Measurements from ENCODE around the gene INTS6L.
A peak's percentile ranks its signal among the peaks of the same experiment; 100 is the strongest.

INTS6L gene

GRCh38 chrX:135520553-135521404, at the start of gene INTS6L:
Gene INTS6L (plus strand): TSS chrX:135520660. CDS start chrX:135520993, 333 bp downstream.
- DNase-seq, result peak; percentile 93

DNA sequence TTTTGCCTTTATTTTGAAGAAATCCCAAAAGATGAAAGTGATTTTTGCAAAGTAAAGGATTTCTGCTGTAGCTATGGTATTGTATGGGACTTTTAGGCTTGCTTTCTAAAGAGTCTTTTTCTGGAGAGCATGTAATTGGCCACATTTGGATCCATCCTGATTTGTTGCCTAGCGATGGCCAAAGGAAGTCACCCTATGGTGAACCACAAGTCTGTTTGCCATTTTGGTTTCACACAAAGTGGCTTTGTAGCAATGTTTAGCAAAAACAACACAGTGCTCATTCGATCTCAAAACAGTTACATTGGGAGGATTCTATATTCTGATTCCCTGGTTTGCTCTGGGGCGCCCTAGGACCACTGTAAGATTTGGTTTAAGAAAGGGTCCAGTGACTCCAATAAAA, 44.1 kb upstream of the INTS6L start:
- no peak for DNase-seq

- no peak for DNase-seq
Measured at GRCh38 chrX:135477576-135477975, 42.9 kb upstream of the INTS6L start.

DNA sequence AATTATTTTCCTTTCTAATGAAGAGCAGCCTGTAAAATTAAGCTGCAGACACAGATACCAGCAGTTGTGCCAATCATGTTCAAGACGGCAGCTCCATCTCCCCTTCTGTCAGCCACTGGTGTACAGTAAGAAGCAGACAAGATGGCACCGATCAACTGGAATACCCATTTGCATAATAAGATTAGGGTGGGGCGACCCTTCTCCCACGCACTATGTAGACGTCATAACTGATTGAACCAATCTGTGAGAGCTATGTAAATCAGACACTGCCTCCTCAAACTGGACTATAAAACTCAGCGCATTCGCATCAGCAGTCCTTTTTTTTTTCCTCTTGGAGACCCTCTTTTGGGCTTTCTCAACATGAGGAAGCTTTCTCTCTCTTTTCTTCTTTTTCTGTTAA, 40.4 kb upstream of the INTS6L start:
- no peak for DNase-seq

- no peak for DNase-seq
Measured at GRCh38 chrX:135481696-135482179, 38.7 kb upstream of the INTS6L start.

DNA sequence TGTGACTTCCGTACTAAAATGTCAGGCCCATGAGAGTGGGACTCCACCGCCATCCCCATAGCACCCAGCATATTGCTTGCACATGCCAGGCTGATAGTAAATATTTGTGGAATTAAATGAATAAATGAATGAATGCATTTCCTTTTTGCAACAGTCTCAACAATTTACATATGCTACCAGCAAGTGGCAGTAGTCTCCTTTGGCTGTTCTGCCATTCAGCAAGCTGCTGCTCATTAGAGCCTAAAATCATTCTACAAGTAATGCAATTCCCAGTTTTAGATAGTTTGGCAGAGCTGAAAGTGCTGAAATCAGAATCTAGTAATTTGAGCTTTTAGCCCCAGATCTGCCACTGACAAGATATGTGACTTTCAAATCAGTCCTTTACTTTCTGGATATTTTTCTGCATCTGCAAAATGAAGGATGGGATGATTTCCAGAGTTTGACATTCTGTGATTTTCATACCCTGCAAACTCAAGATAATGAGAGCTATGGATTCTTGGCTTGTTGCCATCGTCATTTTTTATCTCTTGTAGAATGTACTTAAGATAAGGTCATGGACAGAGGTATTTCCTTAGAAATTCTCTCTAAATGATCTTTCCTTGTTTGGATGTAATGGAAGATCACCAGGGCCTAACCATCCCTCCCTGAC, 35.7 kb upstream of the INTS6L start:
- DNase-seq, result no peak

- no peak for DNase-seq
Measured at GRCh38 chrX:135489542-135489941, 30.9 kb upstream of the INTS6L start.

- no peak for DNase-seq
Measured at GRCh38 chrX:135490979-135491514, 29.4 kb upstream of the INTS6L start.

GRCh38 chrX:135494453-135494852, 26.0 kb upstream of the INTS6L start:
- DNase-seq, result no peak

- no peak for DNase-seq
Measured at GRCh38 chrX:135497736-135498135, 22.7 kb upstream of the INTS6L start.

GRCh38 chrX:135498236-135498635, 22.2 kb upstream of the INTS6L start:
- no peak for DNase-seq

DNA sequence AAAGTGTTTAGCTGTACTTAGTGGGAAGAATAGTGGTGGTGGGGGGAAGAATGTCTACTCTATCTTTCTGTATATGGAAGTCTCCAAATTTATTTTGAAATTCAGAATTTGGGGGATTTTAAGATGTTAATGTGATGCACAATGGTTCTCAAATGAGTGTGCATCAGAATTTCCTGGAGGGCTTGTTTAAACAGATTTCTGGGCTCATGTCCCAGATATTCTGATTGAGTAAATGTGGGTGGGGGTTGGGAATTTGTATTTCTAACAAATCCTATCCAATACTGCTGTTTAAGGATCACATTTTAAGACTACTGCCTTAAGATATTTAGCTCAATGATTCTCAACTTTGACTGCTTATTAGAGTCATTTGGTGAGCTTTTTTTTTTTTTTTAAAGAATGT, 15.1 kb upstream of the INTS6L start:
- no peak for DNase-seq

DNA sequence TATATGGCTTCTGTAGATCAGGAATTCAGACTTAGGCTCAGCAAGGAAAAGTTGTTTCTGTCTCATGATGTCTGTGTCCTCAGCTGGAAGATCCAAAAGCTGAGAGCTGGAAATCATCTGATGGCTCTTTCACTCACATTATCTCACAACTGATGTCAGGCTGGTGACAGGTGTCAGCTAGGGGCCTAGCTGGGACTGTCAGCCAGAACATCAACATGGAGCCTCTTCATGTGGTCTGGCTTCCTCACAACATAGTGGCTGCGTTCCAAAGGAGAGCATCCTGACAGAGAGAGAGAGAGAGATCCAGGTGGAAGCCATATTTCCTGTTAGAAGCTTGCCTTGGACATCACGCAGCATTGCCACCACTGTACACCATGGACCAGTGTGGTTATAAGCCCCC, 10.6 kb upstream of the INTS6L start:
- DNase-seq, result no peak

DNA sequence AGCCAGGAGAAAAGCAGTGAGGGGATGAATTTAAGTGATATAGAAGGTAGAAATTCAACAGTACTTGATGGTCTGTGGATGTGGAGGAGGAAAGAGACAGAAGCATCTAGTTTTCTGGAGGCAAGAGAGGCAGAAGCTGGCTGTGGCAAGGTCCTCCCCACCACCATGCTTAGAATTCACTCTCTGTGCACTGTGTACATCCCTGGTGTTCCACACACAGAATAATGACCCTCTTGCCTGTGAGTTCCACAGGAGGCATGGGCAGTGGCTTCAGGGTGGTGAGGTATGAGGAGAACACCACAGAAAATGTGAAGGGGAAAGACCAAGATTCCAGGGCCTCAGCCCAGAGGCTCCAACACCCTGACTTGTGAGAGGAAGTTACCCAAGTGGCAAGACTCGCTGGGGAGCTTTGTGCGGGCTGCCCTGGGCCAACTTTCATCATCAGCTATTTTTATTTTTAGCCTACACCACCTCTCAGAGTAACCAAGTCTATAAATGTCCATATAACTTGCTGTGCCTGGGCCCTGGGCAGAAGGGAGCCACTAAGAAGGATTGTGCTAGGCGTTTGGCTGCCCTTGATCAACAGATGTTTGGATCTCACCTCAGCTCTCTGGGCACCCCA, 7.8 kb upstream of the INTS6L start:
- DNase-seq, result no peak

DNA sequence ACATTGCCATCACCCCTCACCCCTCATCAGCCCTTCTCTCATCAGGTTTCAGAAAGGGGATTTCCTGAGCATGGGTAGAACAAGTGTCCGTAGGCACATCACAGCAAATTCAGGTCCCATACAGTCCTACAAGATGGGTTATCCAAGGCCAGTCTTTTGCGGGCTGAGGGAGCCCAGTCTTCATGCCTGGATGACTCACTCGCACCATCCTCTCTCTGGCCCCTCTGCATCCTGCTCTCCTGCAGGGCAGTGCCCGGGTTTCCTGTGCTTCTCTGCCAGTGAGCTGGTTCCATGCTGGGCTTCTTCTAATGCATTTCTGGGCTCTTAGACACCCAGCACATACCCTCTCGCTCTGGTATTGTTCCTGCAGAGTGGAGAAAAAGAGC, 7.3 kb upstream of the INTS6L start:
- no peak for DNase-seq

DNA sequence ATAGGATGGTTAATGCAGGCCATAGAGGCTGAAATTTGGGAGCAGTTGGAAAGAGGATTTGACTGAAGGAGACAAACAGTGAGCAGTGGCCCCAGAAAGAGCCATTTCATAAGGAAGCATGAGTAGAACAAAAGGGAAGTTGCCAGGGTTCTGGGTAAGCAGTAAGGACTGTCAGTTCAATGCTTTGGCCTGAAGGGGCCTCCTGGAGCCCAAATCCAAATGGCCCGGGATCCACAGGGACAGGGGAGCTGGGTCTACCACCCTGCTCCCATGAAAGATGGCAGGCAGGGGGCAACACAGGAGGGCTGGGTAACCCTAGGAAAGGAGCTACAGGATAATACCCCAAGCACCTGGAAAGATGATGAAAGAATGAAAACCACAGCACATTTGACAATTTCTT, 4.1 kb upstream of the INTS6L start:
- no peak for DNase-seq

DNA sequence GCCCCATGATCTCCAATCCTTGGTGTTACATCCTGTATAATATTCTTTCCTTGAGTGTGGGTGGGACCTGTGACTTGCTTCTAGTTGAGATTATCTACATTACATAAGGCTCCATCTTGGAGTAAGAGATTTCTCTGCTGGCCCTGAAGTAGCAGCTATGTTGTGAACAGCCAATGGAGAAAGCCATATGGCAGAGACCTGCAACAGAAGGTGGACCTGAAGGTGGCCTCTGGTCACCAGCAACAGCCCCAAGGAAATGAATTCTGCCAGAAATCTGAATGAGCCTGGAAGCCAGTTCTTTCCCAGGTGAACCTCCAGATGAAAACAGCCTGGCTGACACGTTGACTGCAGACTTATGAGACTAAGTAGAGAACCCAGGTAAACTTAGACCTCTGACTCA, 2.3 kb upstream of the INTS6L start:
- no peak for DNase-seq

DNA sequence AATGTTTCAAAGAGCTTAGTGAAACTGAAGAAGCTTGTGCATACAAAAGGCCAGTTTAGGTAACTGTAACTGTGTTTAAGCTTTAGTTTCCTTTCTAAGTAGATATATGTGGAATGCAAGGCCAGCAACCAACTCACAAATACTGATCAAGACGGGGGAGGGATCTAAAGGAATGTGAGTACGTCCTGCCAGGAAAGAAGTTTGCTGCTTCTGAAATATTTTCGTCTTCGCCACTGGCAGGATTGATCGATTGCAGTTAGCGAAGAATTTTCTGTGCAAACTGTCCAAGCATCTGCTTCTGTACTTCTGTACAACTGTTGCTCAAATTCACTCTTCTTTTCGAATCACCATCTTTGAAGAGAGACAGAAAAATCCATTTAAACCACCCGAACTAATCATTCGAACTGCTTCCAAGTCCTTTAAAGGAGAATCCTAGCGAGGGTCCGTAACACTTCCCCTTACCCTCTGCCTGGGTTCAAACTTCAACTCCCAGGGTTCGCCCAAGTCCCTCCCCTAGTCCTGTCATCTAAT, 373 bp upstream of the INTS6L start:
- DNase-seq, result no peak

DNA sequence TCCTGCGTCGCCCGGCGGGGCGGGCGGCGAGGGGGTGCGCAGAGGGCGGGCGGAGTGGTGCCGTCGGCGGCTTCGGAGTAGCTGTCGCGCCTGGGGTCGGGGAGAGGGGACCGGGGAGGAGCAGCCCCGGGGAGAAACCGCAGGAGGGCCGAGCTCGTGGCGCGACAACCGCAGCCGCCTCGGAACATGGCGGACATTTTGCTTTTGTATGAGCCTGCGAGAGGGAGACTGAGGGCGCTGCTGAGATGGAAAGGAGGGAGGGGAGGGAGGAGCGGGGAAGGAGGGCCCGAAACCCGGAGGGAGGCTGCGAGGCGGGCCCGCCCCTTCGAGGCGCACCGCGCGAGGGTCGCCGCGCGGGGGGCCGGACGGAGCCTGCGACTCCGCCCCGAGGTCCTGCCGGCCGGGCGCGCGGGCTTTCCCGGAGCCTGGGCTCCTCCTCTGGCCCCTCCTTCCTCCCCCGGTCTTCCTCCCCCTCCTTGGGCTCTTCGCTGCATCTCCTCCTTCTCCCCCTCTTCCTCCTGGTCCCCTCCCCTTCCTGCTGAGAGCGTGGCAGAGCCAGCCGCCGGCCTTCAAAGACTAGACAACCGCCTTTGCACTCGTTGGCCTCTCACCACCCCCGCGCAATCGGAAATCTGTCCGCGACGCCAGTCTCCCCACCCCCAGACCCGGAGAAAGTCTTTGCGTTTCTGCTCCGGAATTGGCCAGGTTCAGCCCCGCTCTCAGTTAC, 1.1 kb downstream of the INTS6L start:
- DNase-seq, result peak; percentile 92

DNA sequence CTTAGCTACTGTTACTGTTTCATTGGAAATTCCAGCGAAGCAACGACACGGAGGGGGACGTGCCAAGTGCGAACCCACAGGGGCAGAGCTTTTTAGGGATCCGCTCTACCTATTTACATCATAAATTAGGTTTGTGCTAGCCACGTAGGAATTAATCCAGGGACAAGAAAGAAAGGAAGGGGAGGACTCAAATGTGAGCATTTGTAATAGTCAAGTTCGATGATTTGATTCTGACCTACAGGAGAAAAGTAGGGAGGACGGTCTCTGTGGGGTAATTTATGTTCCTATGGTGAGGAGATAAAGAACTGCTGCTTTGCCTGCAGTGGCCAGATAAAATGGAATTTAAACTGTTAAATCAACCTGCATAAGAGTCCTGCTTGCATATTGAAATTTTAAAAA, 1.7 kb downstream of the INTS6L start:
- no peak for DNase-seq

DNA sequence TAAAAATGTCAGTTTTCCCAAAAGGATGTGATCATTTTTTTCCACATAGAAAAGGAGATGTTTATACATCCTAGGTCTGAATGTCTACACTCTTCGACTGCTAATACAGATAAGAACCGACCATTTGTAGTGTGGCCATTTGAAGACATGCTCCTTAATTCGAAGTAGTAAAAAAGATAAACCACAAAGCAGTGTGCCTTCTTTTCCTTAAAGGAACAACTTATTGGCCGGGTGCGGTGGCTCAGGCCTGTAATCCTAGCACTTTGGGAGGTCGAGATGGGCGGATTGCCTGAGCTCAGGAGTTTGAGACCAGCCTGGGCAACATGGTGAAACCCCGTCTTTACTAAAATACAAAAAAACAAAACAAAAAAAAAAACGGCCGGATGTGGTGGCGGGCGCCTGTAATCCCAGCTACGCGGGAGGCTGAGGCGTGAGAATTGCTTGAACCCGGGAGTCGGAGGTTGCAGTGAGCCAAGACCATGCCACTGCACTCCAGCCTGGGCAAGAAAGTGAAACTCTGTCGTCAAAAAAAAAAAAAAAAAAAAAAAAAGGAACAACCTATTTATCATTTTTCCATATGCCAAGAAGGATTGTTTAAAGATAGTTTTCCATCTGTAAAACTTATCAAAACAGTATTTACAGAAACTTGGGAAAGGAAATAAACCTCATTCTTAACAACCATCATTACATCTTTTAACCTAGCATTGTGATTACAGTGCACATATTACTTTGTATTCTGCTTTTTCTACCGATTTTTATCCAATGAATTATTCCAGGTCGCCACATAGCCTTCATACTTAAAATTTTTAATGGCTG, 2.6 kb downstream of the INTS6L start:
- no peak for DNase-seq

- DNase-seq, result no peak
Measured at GRCh38 chrX:135528254-135528653, 7.8 kb downstream of the INTS6L start.

Measured in CD4-positive, alpha-beta T cell treated with Interleukin-15 for 1 hour (primary cell).